H1 (cell line): ENCODE results near the gene NPC2.

Source experiments
- CTCF ChIP-seq, 3 experiments: IDR thresholded peaks; 1 replicate in 2 of 3; 2 replicates in 1 of 3; pipeline versions ENCODE4 v1.5.1 to v1.6.1; 2011; ENCODE audit warnings: low read length in 3 of 3, mild to moderate bottlenecking in 3 of 3, inconsistent platforms in 2 of 3, low read depth in 1 of 3, moderate library complexity in 1 of 3; ENCODE audit not compliant: insufficient read depth in 1 of 3; ENCODE audit errors: control extremely low read depth in 1 of 3
- EP300 ChIP-seq, 2 experiments: IDR thresholded peaks; 1 replicate in 1 of 2; 2 replicates in 1 of 2; pipeline ENCODE4 v1.6.1; 2011 to 2012; ENCODE audit warnings: low read depth in 2 of 2, low read length in 2 of 2, mild to moderate bottlenecking in 2 of 2, borderline replicate concordance in 1 of 2, inconsistent platforms in 1 of 2, moderate library complexity in 1 of 2
- KDM1A ChIP-seq: fragments of 200-600, 300-600 bp; sonication (generic); IDR thresholded peaks from 2 replicates; pipeline ENCODE4 v1.7.1; 2016; ENCODE audit warnings: mild to moderate bottlenecking, low read length, borderline replicate concordance
- MAX ChIP-seq: IDR thresholded peaks from 2 replicates; pipeline ENCODE4 v1.6.1; 2012; ENCODE audit warnings: inconsistent platforms
- TAF1 ChIP-seq: IDR thresholded peaks from 2 replicates; pipeline ENCODE4 v1.6.1; 2011; ENCODE audit warnings: mild to moderate bottlenecking, low read depth, low read length
- TBP ChIP-seq: IDR thresholded peaks from 2 replicates; pipeline ENCODE4 v1.6.1; 2011; ENCODE audit warnings: low read depth, low read length, improper control_type of control experiment
- TF ChIP-seq, protein P1 (sequence below): IDR thresholded peaks from 2 replicates; pipeline ENCODE4 v1.6.1; 2011; ENCODE audit warnings: low read length, improper control_type of control experiment

DNA sequence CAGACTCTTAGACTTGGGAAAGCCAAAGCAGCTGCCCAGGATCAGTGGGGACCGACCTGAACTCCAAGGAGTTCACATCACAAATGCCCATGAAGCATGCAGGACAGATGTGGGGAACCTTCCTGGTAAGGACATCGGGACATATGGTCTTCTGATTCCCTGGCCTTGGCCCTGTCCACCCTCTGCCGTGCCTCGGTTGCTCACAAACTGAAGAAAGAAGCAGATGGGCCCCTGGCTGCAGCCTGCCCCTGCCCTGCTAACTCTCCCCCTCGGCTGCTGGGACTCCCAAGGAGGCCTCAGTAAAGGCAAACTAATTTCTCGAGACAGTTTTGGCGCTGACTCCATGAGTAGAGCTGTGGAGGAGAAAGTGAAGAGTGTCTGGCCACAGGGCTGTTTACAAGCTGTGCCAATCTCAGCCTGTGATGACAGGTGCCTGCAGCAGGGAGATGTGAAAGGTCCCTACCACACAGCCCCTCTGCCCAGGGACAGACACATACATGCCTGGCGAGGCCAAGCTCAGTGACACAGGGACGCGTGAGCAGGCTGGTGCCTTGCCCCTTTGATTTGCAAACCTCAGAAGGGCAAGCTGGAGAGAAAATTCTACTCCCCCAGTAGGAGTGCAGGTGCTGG, 49.1 kb upstream of the NPC2 start:
- TF ChIP-seq, protein P1, sequence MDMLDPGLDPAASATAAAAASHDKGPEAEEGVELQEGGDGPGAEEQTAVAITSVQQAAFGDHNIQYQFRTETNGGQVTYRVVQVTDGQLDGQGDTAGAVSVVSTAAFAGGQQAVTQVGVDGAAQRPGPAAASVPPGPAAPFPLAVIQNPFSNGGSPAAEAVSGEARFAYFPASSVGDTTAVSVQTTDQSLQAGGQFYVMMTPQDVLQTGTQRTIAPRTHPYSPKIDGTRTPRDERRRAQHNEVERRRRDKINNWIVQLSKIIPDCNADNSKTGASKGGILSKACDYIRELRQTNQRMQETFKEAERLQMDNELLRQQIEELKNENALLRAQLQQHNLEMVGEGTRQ, result no peak
- TF ChIP-seq CTCF (IDR thresholded peaks at IDR 0.05; ENCODE audit: control extremely low read depth in 1 of 3, insufficient read depth in 1 of 3, low read depth in 1 of 3, low read length in 3 of 3) (no peak), TBP (no peak), KDM1A (no peak), EP300 (IDR thresholded peaks at IDR 0.05; ENCODE audit: borderline replicate concordance in 1 of 2, low read depth in 2 of 2, low read length in 2 of 2) (no peak), MAX (no peak), TAF1 (no peak)
